GM12875 (cell line): ENCODE results near the gene SLC25A22.
A peak's percentile ranks its signal among the peaks of the same experiment; 100 is the strongest.

Experiments
- H3K4me3 ChIP-seq: one replicate; pipeline ENCODE4 v1.5.1; 2011; ENCODE audit warnings: low read depth, low read length, control low read depth
- TF ChIP-seq, protein P1 (sequence below): IDR thresholded peaks from 2 replicates; pipeline ENCODE4 v1.5.1; 2011; ENCODE audit warnings: low read depth, mild to moderate bottlenecking, control low read depth, inconsistent platforms, low read length, moderate library complexity, borderline replicate concordance; ENCODE audit not compliant: insufficient read depth

SLC25A22 gene

DNA sequence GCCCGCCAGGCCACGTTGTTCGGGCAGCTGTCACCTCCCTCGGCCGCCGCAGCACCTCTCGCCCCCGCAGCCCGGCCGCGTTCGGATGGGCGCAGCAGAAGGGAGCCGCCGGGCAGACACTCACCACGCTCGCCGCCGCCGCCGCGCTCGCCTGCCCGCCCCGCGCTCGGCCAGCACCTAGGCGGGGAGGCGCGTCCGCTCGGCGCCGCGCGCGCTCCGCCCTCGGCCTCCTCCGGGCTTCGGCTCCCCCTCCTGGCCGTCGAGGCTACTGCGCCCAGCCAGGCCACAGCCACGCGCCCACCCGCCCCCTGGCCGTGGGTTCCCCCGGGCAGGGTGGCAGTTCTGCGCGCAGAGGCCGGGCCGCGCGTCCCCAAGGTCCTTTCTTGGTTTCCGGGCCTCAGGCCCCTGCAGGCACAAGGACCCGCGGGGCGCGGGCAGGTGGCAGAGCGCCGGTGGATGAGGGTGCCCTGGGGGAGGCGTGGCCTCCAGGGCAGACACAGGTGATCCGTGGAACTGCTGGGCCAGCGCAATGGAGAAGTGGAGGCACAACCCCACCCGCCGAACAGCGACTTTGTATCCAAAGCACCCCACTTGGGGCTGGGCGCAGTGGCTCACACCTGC is at the start of gene SLC25A22:
SLC25A22 (minus strand) TSS at position 189 of the 621 bp plus-strand sequence. CDS start 3,275 bp downstream, outside the sequence.
- TF ChIP-seq, protein P1, sequence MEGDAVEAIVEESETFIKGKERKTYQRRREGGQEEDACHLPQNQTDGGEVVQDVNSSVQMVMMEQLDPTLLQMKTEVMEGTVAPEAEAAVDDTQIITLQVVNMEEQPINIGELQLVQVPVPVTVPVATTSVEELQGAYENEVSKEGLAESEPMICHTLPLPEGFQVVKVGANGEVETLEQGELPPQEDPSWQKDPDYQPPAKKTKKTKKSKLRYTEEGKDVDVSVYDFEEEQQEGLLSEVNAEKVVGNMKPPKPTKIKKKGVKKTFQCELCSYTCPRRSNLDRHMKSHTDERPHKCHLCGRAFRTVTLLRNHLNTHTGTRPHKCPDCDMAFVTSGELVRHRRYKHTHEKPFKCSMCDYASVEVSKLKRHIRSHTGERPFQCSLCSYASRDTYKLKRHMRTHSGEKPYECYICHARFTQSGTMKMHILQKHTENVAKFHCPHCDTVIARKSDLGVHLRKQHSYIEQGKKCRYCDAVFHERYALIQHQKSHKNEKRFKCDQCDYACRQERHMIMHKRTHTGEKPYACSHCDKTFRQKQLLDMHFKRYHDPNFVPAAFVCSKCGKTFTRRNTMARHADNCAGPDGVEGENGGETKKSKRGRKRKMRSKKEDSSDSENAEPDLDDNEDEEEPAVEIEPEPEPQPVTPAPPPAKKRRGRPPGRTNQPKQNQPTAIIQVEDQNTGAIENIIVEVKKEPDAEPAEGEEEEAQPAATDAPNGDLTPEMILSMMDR, result peak; percentile 86
- H3K4me3 ChIP-seq, result peak within 1 kb of the TSS; percentile 83

DNA sequence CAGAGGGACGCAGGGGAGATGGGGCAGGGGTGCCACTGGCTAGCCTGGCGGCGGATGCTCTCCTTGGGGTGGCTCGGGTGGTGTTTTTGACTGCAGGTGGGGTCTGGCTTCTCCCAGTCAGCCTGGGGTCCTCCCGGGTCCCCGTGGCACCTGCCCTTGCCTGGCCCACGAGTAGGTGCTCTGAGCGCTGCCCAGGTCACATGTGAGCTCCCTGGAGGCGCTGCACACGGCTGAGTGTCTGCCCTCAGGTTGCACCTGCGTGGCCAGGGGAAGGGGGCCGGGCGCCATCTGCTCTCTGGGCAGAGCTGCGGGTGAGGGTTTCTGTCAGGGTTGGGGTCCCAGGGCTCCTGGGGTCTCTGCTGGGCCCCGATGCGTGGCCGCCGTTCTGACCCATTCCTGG is 49.8 kb upstream of the SLC25A22 start:
- H3K4me3 ChIP-seq, result no peak overlapping the region
- TF ChIP-seq, protein P1, result no peak

DNA sequence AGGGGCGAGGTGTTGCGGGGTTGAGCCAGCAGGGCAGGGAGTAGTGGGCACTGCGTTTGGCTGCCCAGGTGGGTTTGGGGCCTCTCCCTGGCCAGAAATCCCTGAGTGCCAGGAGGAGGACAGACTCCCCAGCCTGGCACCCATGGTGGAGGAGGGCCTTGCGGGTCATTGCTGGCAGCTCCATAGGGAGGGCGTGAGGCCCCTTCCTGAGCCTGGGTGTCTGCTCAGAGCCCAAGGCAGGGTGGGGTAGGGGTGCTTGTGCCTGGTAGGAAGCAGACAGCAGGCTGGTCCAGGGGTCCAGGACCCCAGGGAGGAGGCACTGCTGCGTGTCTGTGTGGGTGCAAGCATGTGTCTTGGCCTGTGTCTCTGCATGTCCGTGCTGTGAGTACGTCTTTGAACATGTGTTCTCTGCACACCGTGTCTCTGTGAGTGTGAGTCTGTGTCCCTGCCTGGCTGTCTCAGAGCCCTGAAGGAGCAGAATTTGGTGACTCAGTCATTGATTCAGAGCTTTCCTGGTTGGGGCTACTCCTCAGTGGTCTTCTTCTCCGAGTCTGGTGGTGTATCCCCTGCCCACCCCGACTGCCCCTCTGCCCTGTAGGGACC is 48.5 kb upstream of the SLC25A22 start:
- H3K4me3 ChIP-seq, result no peak overlapping the region
- TF ChIP-seq, protein P1, result no peak

DNA sequence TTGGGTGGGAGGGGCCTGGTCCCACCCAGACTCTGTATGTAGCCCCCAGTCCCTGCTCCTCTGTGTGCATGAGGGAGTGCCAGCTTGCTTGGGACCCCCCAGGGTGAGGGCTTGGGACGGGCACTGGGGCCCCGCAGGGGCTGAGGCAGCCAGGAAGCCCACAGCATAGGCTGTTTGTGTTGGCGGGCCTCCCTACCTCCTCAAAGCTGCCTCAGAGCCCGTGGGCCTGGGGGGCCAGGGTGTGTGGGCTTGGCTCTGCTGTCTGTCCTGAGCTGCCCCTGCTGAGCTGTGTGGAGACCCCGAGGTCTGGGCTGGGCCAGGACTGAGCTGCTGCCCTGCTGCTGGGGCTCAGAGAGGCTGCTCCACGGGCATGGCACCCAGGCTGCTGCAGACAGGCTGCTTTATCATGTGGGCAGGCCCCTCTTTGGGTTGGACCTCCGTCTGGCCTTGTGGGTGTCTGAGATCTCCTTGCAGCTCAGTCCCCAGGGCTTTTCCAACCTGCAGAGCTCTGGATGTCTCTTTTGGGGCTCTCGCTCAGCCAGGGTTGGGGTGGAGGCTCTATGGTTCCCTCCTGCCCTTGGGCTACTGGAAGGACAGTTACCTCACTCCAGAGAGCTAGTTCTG is 47.9 kb upstream of the SLC25A22 start:
- TF ChIP-seq, protein P1, result no peak
- H3K4me3 ChIP-seq, result no peak overlapping the region

DNA sequence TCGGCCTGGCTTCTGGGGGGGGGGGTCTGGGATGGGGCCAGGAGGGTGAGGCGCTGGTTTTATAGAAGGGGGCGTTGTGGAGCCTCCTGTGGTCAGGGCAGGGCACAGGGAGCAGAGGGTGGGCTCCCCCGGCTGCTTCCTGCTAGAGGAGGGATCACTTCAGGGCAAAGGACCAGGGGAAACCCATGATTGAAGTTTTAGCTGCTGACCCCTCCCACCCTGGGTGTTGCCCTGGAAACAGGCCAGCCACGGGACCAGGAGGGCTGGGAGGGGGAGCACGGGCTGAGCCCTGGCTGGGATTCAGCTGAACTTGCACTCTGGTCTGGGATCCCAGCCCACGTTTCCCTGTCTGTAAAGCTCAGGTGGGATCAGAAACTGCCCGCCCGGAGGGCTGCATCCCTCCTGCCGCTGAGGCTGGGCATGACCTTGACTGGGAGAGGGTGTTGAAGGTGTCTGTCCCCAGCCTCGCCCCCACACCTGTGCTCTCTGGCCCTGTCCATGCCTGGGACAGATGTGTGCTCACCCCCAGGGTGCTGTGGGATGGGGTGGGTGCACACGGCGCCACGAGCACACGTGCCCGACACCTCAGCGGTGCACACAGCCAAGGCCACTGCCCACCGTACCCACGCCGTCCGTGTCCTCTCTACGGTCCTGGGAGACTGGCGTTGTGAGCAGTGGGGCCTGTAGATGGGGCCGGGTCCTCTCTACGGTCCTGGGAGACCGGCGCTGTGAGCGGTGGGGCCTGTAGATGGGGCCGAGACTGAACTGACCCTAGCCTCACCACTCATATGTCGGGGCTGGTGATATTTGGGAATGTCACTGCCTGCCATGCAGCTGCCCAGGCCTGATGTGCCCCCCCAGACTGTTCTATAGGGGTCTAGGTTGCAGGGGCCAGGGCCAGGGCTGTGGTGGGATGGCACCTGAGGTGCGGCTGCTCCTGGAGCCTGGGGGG is 46.9 kb upstream of the SLC25A22 start:
- no peak overlapping the region for H3K4me3 ChIP-seq

More for the DNA sequence above, 46.9 kb upstream of the SLC25A22 start:
- TF ChIP-seq, protein P1, result no peak
